Measurements from ENCODE around the gene SMPD3. TPM values are rescaled to one million over a fixed set of nuclear protein-coding genes. Genes with fewer than 3 reads are reported as not detected.

The SMPD3 gene
- total RNA-seq, 1 experiment from 2014 or later = 0.42 TPM

GRCh38 chr16:68380348-68380670 lies 68.0 kb downstream of the SMPD3 start:
- DNase-seq = no peak
- H3K27me3 ChIP-seq (ENCODE audit: control insufficient read depth, insufficient read depth, low read length) = no peaks in the 10 kb centered on the region
- H3K4me3 ChIP-seq (ENCODE audit: insufficient read depth, low read depth, low read length) = no peak overlapping the region
- H3K36me3 ChIP-seq (replicated peaks; ENCODE audit: control insufficient read depth, insufficient read depth, low read length) = no peaks in the 10 kb centered on the region

DNA sequence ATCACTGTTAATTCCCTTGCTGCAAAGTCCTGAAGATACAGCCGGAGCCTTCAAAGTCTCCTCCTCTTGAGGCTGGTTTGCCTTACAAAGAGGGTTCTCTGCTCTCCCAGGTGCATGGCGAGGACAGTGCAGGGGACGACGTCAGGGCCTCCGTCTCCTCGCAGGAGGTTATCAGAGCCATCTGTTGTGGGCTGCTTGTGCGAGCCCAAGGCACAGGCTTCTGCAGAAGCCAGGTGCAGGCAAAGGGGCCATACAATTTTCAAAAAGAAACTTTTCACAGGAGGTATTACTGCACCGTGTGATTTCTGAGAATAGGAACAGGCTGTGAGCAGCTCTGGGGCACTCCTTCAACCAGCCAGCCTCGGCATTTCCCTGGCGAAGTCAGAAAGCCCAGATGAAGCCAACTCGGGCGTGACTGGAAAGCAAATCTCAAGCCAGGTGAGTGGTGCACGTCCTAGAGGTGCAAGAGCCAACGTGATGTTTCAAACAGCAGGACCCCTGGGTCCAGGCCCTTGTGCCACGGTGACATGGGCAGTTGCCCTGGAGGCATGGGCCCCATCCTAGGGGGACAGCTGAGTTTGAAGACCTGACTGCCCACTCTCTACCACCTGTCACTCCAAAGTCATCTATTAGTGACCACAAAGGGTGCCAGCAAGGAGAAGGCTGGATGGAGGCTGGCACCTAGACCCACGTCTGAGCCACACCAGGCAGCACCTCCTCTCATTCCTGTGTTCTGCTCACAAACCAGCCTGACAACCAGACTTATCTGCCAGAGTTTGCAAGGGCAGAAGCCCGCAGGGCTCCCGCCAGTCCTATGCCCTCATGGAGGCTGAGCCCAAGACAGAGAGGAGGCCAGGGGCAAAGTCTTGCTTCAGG lies 68.6 kb downstream of the SMPD3 start:
- Histone ChIP-seq H3K27me3 (ENCODE audit: control insufficient read depth, insufficient read depth, low read length) (no peaks in the 10 kb centered on the region), H3K4me3 (ENCODE audit: insufficient read depth, low read depth, low read length) (no peak overlapping the region), H3K36me3 (replicated peaks; ENCODE audit: control insufficient read depth, insufficient read depth, low read length) (no peaks in the 10 kb centered on the region)
- DNase-seq = no peak

GRCh38 chr16:68378436-68379415 lies 69.6 kb downstream of the SMPD3 start:
- Histone ChIP-seq H3K36me3 (replicated peaks; ENCODE audit: control insufficient read depth, insufficient read depth, low read length) (no peaks in the 10 kb centered on the region), H3K4me3 (ENCODE audit: insufficient read depth, low read depth, low read length) (no peak overlapping the region), H3K27me3 (ENCODE audit: control insufficient read depth, insufficient read depth, low read length) (no peaks in the 10 kb centered on the region)
- no peak for DNase-seq

- DNase-seq = no peak
- Histone ChIP-seq H3K27me3 (ENCODE audit: control insufficient read depth, insufficient read depth, low read length) (no peaks in the 10 kb centered on the region), H3K4me3 (ENCODE audit: insufficient read depth, low read depth, low read length) (no peak overlapping the region), H3K36me3 (replicated peaks; ENCODE audit: control insufficient read depth, insufficient read depth, low read length) (no peaks in the 10 kb centered on the region)
These were observed 70.5 kb downstream of the SMPD3 start for GRCh38 chr16:68377667-68378393.

DNA sequence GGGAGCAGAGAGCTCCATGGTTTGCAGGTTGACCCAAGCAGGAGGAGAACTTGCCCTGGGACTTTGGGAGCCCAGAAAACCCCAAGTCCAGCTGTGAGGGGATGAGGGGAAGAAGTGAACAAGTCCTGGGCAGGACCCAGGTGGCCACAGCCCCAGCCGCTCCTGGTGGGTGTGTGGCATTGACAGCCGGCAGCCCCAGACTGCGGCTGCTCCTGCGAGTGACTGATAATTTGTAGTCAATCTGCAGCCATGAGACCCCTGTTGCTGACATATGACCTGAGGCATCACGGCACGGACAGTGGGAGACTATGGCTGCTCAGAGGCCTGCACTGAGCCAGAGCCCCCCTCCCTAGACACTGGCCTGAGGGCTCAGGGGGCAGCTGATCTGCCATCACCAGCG lies 71.1 kb downstream of the SMPD3 start:
- Histone ChIP-seq H3K27me3 (ENCODE audit: control insufficient read depth, insufficient read depth, low read length) (no peaks in the 10 kb centered on the region), H3K36me3 (replicated peaks; ENCODE audit: control insufficient read depth, insufficient read depth, low read length) (no peaks in the 10 kb centered on the region), H3K4me3 (ENCODE audit: insufficient read depth, low read depth, low read length) (no peak overlapping the region)
- no peak for DNase-seq

DNA sequence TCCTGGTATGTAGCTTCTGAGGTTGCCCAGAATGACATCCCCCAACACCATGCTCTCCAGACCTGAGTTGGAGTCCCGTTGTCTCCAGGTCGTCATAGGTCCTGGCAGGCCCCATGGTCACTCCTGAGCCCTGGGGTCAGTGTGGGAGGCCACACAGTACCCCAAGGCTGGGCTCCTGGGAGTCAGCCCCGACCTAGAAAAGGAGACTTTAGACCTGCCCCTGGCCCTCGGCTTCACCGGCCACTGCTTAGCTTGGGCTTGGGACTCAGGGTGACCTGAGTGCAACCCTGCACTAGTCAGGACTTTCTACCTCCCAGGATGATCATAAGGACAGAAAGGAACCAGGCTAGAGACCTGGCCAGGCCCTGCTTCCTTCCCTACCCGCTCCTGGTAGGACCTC lies 71.7 kb downstream of the SMPD3 start:
- DNase-seq = no peak
- Histone ChIP-seq H3K27me3 (ENCODE audit: control insufficient read depth, insufficient read depth, low read length) (no peaks in the 10 kb centered on the region), H3K4me3 (ENCODE audit: insufficient read depth, low read depth, low read length) (no peak overlapping the region), H3K36me3 (replicated peaks; ENCODE audit: control insufficient read depth, insufficient read depth, low read length) (no peaks in the 10 kb centered on the region)

GRCh38 chr16:68375801-68376536 lies 72.3 kb downstream of the SMPD3 start:
- DNase-seq = no peak
- H3K4me3 ChIP-seq (ENCODE audit: insufficient read depth, low read depth, low read length) = no peak overlapping the region
- H3K36me3 ChIP-seq (replicated peaks; ENCODE audit: control insufficient read depth, insufficient read depth, low read length) = no peaks in the 10 kb centered on the region
- no peaks in the 10 kb centered on the region for H3K27me3 ChIP-seq (ENCODE audit: control insufficient read depth, insufficient read depth, low read length)

DNA sequence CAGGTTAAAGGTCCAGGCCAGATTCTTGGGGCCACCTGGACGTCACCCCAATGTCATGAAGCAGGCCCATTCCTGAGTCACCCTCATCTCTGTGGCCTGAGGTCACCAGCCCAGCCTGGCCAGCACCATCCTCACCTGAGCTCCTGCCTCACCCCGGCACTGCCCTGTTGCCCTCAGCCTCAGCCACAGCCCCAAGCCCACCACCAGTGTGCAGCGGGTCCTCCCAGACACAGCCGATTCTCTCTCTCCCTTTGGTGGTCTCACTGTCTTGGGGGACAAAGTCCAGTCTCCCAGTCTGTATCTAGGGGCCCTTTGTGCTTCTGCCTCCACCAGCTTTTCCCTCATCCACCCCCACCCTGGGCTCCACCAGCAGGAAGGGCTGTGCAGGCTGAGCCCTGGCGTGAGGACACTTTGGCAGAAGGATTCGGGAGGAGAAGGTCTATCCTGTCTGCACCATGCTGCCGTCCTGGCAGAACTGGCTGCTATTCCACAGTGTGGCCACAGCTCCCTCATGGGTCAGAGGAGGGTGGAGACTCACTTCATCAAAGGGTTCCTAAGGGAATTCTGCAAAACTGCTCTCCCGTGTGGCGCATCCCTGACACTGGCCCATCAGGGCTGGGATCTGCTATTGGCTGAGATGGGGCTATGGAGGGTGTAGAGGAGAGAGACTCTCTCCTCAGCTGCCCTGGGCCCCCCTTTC lies 73.2 kb downstream of the SMPD3 start:
- Histone ChIP-seq H3K4me3 (ENCODE audit: insufficient read depth, low read depth, low read length) (no peak overlapping the region), H3K36me3 (replicated peaks; ENCODE audit: control insufficient read depth, insufficient read depth, low read length) (no peaks in the 10 kb centered on the region), H3K27me3 (ENCODE audit: control insufficient read depth, insufficient read depth, low read length) (no peaks in the 10 kb centered on the region)
- DNase-seq = no peak

DNA sequence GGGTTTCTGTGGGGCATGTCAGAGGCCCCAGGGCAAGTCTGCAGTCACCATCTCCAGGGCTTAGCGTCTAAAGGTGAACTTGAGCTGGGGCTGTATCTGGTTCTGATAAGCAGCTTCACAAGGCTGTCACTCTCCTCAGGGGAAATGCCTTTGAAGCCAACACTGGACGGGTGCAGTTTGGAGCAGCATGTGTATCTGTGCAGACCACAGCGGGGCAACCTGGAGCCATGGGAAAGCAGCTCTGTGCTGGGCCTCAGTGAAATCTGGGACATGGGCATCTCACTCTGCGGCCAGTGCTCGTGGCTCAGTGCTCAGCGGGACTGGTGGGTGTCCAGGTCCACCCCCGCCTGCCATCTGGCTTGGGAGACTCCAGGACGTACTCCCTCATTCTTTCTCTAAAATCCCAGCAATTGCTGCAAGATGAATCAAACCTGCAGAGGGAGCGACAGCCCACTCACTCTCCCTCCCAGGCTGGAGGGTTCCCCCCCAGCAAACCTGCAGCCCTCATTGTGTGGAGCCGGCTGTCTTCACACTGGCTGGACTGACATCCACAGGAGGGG lies 74.0 kb downstream of the SMPD3 start:
- H3K36me3 ChIP-seq (replicated peaks; ENCODE audit: control insufficient read depth, insufficient read depth, low read length) = no peaks in the 10 kb centered on the region
- no peak for DNase-seq
- H3K27me3 ChIP-seq (ENCODE audit: control insufficient read depth, insufficient read depth, low read length) = no peaks in the 10 kb centered on the region
- H3K4me3 ChIP-seq (ENCODE audit: insufficient read depth, low read depth, low read length) = no peak overlapping the region

GRCh38 chr16:68373528-68374245 lies 74.6 kb downstream of the SMPD3 start:
- no peak for DNase-seq
- Histone ChIP-seq H3K27me3 (ENCODE audit: control insufficient read depth, insufficient read depth, low read length) (no peaks in the 10 kb centered on the region), H3K4me3 (ENCODE audit: insufficient read depth, low read depth, low read length) (no peak overlapping the region), H3K36me3 (replicated peaks; ENCODE audit: control insufficient read depth, insufficient read depth, low read length) (no peaks in the 10 kb centered on the region)

- Histone ChIP-seq H3K27me3 (ENCODE audit: control insufficient read depth, insufficient read depth, low read length) (no peaks in the 10 kb centered on the region), H3K4me3 (ENCODE audit: insufficient read depth, low read depth, low read length) (no peak overlapping the region), H3K36me3 (replicated peaks; ENCODE audit: control insufficient read depth, insufficient read depth, low read length) (no peaks in the 10 kb centered on the region)
- no peak for DNase-seq
These were observed 75.5 kb downstream of the SMPD3 start for GRCh38 chr16:68372806-68373205.

DNA sequence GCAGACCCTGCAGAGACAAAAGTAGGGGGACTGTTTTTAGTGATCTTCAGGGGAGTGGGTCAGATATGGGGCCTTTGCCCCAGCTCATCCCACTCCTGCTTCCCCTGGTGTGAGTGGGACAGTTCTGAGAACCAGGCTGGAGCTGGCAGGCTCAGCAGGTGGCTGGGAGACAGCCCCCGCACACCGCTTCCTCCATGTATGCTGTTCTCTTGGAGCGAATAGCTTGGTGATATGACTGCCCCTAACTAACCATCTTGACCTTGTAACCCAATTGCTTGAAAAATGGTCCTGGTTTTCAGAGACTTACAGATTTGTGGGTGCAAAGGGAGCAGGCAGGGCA lies 76.0 kb downstream of the SMPD3 start:
- DNase-seq = no peak
- Histone ChIP-seq H3K4me3 (ENCODE audit: insufficient read depth, low read depth, low read length) (no peak overlapping the region), H3K27me3 (ENCODE audit: control insufficient read depth, insufficient read depth, low read length) (no peaks in the 10 kb centered on the region), H3K36me3 (replicated peaks; ENCODE audit: control insufficient read depth, insufficient read depth, low read length) (no peaks in the 10 kb centered on the region)
